Calu3 (cell line): ENCODE results near the gene KANK3. TPM values are rescaled to one million over a fixed set of nuclear protein-coding genes. Genes with fewer than 3 reads are reported as not detected.
A peak's percentile ranks its signal among the peaks of the same experiment; 100 is the strongest.

Source experiments
- BruUV-seq: library from RNA; stranded (reverse); fragments of 400-500 nt; replicated peaks from 2 replicates; lab custom pipeline; 2021; lab: Mats Ljungman, UMichigan
- CTCF ChIA-PET: fragments of 300-600 bp; sonication (Branson Sonifier 250); formaldehyde crosslinking; loops from one replicate; lab custom pipeline; 2022; ENCODE audit warnings: antibody characterized with exemption; lab: Charles Lee
- DNase-seq: peaks from one replicate; pipeline ENCODE4 v3.0.0; 2022
- H3K27ac Mint-ChIP-seq: one replicate; pipeline ENCODE4 v1.8.0; 2022; ENCODE audit warnings: mixed read lengths; ENCODE audit not compliant: unreplicated experiment
- H3K27me3 Mint-ChIP-seq: one replicate; pipeline ENCODE4 v1.8.0; 2022; ENCODE audit warnings: mixed read lengths; ENCODE audit not compliant: unreplicated experiment
- H3K36me3 Mint-ChIP-seq: one replicate; pipeline ENCODE4 v1.8.0; 2022; ENCODE audit warnings: mild to moderate bottlenecking, moderate library complexity, mixed read lengths; ENCODE audit not compliant: insufficient read depth, unreplicated experiment
- H3K4me1 Mint-ChIP-seq: one replicate; pipeline ENCODE4 v1.8.0; 2022; ENCODE audit warnings: mild to moderate bottlenecking, low read depth, mixed read lengths; ENCODE audit not compliant: unreplicated experiment
- H3K4me3 Mint-ChIP-seq: one replicate; pipeline ENCODE4 v1.8.0; 2022; ENCODE audit warnings: mild to moderate bottlenecking, low read depth, moderate library complexity, mixed read lengths; ENCODE audit not compliant: unreplicated experiment
- H3K9me3 Mint-ChIP-seq: one replicate; pipeline ENCODE4 v1.8.0; 2022; ENCODE audit warnings: low read depth, mixed read lengths; ENCODE audit not compliant: unreplicated experiment
- intact Hi-C: fragments of 100-400 bp; cut with micrococcal nuclease; formaldehyde crosslinking; loops from one replicate; pipeline ENCODE4 v1.10.0; 2022; ENCODE audit not compliant: unreplicated experiment
- total RNA-seq: library from RNA; stranded (reverse); gene quantifications from 2 replicates; pipeline ENCODE4 v1.2.3, GENCODE V29; 2022
- TF ChIP-seq, protein P1 (sequence below): fragments of 200-600 bp; IDR thresholded peaks from one replicate; pipeline ENCODE4 v1.8.0; 2022; ENCODE audit warnings: antibody characterized with exemption; ENCODE audit not compliant: unreplicated experiment

KANK3 gene
- total RNA-seq, 1 experiment from 2014 or later: not detected

DNA sequence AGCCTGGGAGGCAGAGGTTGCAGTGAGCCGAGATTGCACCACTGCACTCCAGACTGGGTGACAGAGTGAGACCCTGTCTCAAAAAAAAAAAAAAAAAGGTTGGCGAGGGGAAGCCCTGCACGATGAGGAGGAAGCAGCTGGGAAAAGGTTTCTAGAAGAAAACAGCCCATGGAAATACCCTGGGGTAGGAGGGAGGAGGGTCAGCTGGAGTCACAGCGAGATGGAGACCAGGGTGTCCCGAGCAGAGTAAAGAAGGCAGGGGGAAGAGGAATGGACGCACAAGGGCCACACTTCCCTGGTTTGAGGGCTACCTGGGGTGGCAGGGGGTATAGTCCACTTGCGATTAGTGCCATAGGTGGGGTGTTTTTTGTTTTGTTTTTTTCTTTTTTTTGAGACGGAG, 6.4 kb downstream of the KANK3 start:
- TF ChIP-seq, protein P1, sequence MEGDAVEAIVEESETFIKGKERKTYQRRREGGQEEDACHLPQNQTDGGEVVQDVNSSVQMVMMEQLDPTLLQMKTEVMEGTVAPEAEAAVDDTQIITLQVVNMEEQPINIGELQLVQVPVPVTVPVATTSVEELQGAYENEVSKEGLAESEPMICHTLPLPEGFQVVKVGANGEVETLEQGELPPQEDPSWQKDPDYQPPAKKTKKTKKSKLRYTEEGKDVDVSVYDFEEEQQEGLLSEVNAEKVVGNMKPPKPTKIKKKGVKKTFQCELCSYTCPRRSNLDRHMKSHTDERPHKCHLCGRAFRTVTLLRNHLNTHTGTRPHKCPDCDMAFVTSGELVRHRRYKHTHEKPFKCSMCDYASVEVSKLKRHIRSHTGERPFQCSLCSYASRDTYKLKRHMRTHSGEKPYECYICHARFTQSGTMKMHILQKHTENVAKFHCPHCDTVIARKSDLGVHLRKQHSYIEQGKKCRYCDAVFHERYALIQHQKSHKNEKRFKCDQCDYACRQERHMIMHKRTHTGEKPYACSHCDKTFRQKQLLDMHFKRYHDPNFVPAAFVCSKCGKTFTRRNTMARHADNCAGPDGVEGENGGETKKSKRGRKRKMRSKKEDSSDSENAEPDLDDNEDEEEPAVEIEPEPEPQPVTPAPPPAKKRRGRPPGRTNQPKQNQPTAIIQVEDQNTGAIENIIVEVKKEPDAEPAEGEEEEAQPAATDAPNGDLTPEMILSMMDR: no peak
- no peak for DNase-seq
- CTCF ChIA-PET: interaction anchor here (0.7 to 0.9 kb wide), 2 partner anchors 31 to 105 kb away, joined by 3 to 4 read pairs; no protein-coding TSS in a partner anchor
- no TSS peak for BruUV-seq
- Mint-ChIP-seq H3K9me3 (no peaks in the 10 kb centered on the region), H3K27ac (no peak overlapping the region), H3K27me3 (peaks cover 22% of the 10 kb centered on the region), H3K4me1 (no peaks in the 10 kb centered on the region), H3K4me3 (no peak overlapping the region), H3K36me3 (peaks cover 5% of the 10 kb centered on the region)
- intact Hi-C loops: no loop called here

DNA sequence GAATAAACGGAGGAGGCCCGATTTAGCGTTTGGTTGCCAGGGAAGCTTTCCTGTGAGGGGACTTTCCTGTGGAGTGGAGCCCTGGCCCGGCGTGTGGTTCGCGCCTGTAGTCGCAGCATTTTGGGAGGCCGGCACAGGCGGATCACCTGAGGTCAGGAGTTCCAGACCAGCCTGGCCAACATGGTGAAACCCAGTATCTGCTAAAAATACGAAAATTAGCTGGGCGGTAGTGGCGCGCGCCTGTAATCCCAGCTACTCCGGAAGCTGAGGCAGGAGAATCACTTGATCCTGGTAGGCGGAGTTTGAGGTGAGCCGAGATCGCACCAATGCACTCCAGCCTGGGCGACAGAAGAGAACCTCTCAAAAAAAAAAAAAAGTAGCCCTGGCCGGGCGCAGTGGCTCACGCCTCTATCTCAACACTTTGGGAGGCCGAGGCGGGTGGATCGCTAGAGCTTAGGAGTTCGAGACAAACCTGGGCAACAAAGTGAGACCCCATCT, 6.9 kb downstream of the KANK3 start:
- DNase-seq: no peak
- Mint-ChIP-seq H3K4me1 (no peaks in the 10 kb centered on the region), H3K27ac (no peak overlapping the region), H3K27me3 (peaks cover 22% of the 10 kb centered on the region), H3K4me3 (no peak overlapping the region), H3K36me3 (peaks cover 5% of the 10 kb centered on the region), H3K9me3 (no peaks in the 10 kb centered on the region)
- intact Hi-C loops: no loop called here
- TF ChIP-seq, protein P1: no peak
- CTCF ChIA-PET: interaction anchor here (0.7 to 1.0 kb wide), 3 partner anchors 18 to 105 kb away, joined by 3 to 4 read pairs (median 3); no protein-coding TSS in a partner anchor
- BruUV-seq: no TSS peak

DNA sequence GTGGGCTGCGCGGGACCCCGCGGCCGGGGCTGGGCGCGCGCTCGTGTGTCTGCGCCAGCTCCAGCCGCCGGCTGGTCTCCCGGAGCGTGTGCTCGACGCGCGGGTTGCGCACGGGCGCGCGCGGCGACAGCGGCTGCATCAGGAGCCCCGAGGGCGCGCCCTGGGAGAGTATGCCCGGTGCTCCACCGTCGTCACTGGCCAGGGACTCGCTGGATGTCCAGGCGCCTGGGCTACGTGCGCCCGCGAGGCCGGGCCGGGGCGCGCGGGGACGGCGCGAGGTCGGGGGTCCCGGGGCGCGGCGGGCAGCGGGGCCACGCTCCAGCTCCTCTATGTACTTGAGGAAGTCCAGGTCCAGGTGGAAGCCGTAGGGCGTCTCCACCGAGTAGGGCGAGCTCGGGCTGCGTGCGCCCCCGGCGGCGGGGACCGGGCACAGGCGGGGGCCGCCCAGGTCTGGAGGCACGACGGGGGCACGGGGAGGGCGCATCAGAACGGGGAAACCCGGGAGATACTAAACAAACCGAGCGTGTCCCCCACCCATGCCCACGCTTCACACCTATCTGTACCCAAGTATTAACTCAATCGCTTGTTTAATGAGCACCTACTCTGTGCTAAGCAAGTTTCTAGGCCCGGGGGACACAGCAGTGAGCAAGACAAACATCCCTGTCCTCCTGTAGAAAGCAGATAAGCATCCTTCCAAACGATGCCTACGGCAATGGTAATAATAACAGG, 7.6 kb downstream of the KANK3 start:
- Mint-ChIP-seq H3K4me1 (no peaks in the 10 kb centered on the region), H3K36me3 (peaks cover 5% of the 10 kb centered on the region), H3K9me3 (no peaks in the 10 kb centered on the region), H3K27me3 (peaks cover 18% of the 10 kb centered on the region), H3K4me3 (peak overlapping the region; percentile 50), H3K27ac (no peak overlapping the region)
- CTCF ChIA-PET: interaction anchor here (1.0 kb wide), 1 partner anchor 18 kb away, joined by 3 read pairs; no protein-coding TSS in a partner anchor
- TF ChIP-seq, protein P1: peak; percentile 27
- BruUV-seq: no TSS peak
- intact Hi-C loops: no loop called here
- peak; percentile 51 for DNase-seq

DNA sequence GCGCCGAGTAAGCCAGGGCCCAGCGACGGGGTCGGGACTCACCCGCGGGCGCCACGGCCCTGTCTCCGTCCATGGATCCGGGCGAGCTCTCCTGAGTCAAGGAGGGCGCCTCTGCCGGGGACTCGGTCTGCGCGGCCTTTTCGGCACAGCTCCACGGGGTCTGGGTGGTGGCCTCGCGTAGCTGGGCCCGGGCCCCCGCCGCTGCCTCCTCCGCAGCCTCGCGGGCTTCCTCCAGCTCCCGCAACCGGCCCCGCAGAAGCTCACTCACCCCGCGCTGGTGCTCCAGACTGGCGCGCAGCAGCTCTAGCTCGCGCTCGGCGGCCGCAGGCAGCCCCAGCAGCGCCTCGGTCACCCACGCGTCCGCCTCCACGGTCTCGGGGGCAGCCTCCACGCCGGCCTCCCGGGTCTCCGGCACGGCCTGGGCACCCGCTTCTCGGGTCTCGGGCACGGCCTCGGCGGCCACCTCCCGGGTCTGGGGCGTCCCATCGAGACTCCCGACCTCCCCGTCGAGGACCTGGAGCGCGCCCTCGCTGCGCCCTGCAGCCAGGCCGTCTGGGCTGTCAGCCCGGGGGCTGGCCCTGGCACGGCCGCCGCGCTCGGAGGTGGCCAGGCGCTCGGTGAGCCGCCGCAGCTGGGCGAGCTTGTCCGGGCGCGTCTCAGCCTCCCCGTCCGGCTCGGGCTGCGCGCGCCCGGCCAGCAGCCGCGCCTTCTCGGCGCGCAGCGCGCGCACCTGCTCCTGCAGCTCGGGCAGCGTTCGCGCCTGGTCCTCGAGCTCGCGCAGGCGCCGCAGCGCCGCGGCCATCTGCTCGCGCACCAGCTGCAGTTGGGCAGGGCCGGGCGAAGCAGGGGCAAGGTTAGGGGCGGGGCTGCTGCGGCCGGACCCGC, 8.4 kb downstream of the KANK3 start:
- peak overlapping the region; percentile 50 for H3K4me3 Mint-ChIP-seq
- peaks cover 18% of the 10 kb centered on the region for H3K27me3 Mint-ChIP-seq
- no peaks in the 10 kb centered on the region for H3K9me3 Mint-ChIP-seq
- TF ChIP-seq, protein P1: no peak
- no TSS peak for BruUV-seq
- no peaks in the 10 kb centered on the region for H3K4me1 Mint-ChIP-seq
- H3K27ac Mint-ChIP-seq: no peak overlapping the region
- intact Hi-C loops: no loop called here
- H3K36me3 Mint-ChIP-seq: peaks cover 5% of the 10 kb centered on the region
- CTCF ChIA-PET: interaction anchor here (1.0 kb wide), 1 partner anchor 19 kb away, joined by 3 read pairs; no protein-coding TSS in a partner anchor
- DNase-seq: peak; percentile 68
